Measurements from ENCODE around the gene ABHD16B.

DNA sequence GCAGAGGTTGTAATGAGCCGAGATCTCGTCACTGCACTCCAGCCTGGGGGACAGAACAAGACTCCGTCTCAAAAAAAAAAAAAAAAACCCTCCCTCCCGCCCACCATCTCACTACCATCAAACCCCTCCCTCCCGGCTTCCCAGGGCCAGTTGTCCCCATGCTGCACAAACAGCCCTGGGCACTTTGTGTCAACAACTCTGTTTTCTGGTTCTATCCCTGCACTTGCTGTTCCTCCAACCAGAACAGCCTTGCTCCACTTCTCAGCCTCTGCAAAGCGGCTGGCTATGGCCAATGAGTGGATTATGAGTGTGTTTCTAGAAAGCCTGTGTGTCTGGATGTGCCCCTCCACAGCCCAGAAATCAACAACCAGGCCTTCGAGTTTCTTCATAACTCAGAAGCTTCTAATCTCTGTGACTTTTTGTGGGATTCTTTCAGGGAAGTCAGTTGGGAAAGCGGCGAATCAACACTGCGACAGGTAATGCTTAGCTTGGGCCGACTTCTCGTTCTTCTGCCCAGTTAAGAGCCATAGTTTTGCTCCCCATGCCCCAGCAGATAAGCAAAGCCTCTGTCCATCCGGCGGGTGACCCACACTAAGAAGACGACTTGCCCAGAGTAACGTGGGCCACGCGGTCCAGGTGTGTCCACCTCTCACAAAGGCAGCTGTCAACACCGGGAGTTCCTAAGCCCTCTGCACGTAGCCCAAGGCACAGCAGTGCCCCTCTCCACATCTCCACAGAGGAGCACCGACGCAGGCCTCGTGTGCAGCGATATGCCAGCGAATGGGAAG is 35.8 kb upstream of the ABHD16B start:
- TF ChIP-seq CTCF (IDR thresholded peaks at IDR 0.05) (no peak), POLR2AphosphoS5 (IDR thresholded peaks at IDR 0.05) (no peak), POLR2A (IDR thresholded peaks at IDR 0.05) (no peak), EP300 (IDR thresholded peaks at IDR 0.05) (no peak)
